Measurements from ENCODE around the gene LBHD1. TPM values are rescaled to one million over a fixed set of nuclear protein-coding genes. Genes with fewer than 3 reads are reported as not detected.

Gene LBHD1
- total and polyA plus RNA-seq, 2 of the 4 experiments (the other 2 are of a cell fraction) = 1.6 to 4.0 TPM

DNA sequence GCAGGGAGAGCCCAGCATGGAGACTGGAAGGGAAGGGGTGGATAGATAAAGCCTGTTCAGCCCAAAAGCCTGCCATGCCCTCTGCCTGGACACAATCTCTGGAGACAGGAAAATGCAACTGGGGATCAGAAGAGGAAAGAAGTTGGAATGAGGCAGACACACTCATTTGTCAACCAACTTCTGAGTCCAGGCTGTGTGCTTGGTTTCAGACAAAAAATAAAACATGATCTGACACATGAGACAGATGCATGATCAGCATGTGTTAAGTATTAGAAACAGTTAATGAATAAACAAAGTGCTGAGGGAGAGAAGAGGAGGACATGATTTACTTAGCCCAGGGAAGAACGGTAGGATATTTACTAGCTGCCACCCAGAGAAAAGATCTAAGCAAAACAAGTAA, 16.4 kb upstream of the LBHD1 start (continued):
- no peak for TF ChIP-seq POLR2A (IDR thresholded peaks at IDR 0.05; ENCODE audit: low read depth, low read length)
- TF ChIP-seq, protein P1, sequence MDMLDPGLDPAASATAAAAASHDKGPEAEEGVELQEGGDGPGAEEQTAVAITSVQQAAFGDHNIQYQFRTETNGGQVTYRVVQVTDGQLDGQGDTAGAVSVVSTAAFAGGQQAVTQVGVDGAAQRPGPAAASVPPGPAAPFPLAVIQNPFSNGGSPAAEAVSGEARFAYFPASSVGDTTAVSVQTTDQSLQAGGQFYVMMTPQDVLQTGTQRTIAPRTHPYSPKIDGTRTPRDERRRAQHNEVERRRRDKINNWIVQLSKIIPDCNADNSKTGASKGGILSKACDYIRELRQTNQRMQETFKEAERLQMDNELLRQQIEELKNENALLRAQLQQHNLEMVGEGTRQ (IDR thresholded peaks at IDR 0.05; ENCODE audit: low read depth, low read length) = no peak
- TF ChIP-seq RFX5 (IDR thresholded peaks at IDR 0.05; ENCODE audit: low read depth, low read length) = no peak
- TF ChIP-seq BHLHE40 (IDR thresholded peaks at IDR 0.05; ENCODE audit: low read depth, low read length) = no peak
